SH-SY5Y (cell line): Measurements from ENCODE around the gene TMEM42.

ENCODE experiments used
- GATA2 ChIP-seq: IDR thresholded peaks from 2 replicates; pipeline ENCODE4 v1.6.1; 2011; ENCODE audit warnings: mild to moderate bottlenecking, low read depth, low read length
- GATA3 ChIP-seq: IDR thresholded peaks from 2 replicates; pipeline ENCODE4 v1.6.1; 2011; ENCODE audit warnings: low read depth, mild to moderate bottlenecking, low read length, moderate library complexity

Gene TMEM42

GRCh38 chr3:44865272-44866035 is 3.7 kb downstream of the TMEM42 start:
- TF ChIP-seq GATA3 (no peak), GATA2 (no peak)

GRCh38 chr3:44867421-44868111 is 5.9 kb downstream of the TMEM42 start:
- TF ChIP-seq GATA3: no peak
- no peak for TF ChIP-seq GATA2

GRCh38 chr3:44870375-44871061 is 8.8 kb downstream of the TMEM42 start:
- TF ChIP-seq GATA3 (no peak), GATA2 (no peak)

GRCh38 chr3:44874308-44874707 is 12.6 kb downstream of the TMEM42 start, which contains the start of gene TGM4:
TGM4 (plus strand) TSS chr3:44874608; CDS start chr3:44874679, 71 bp downstream.
- no peak for TF ChIP-seq GATA2
- TF ChIP-seq GATA3: no peak

GRCh38 chr3:44875596-44875995 is 13.9 kb downstream of the TMEM42 start:
- TF ChIP-seq GATA3 (no peak), GATA2 (no peak)

- no peak for TF ChIP-seq GATA3
- no peak for TF ChIP-seq GATA2
These were observed 15.6 kb downstream of the TMEM42 start for GRCh38 chr3:44877333-44877732.

- TF ChIP-seq GATA3 (no peak), GATA2 (no peak)
These were observed 18.6 kb downstream of the TMEM42 start for GRCh38 chr3:44880284-44880683.

- TF ChIP-seq GATA2 (no peak), GATA3 (no peak)
These were observed 21.7 kb downstream of the TMEM42 start for GRCh38 chr3:44883213-44883955.

- TF ChIP-seq GATA2 (no peak), GATA3 (no peak)
These were observed 22.3 kb downstream of the TMEM42 start for GRCh38 chr3:44883999-44884431.

GRCh38 chr3:44885618-44886017 is 23.9 kb downstream of the TMEM42 start:
- TF ChIP-seq GATA2: no peak
- TF ChIP-seq GATA3: no peak

- TF ChIP-seq GATA2 (no peak), GATA3 (no peak)
These were observed 24.8 kb downstream of the TMEM42 start for GRCh38 chr3:44886561-44886960.

GRCh38 chr3:44887101-44887500 is 25.4 kb downstream of the TMEM42 start:
- TF ChIP-seq GATA2 (no peak), GATA3 (no peak)

GRCh38 chr3:44890258-44890657 is 28.5 kb downstream of the TMEM42 start:
- no peak for TF ChIP-seq GATA2
- TF ChIP-seq GATA3: no peak

- no peak for TF ChIP-seq GATA3
- no peak for TF ChIP-seq GATA2
These were observed 29.1 kb downstream of the TMEM42 start for GRCh38 chr3:44890852-44891251.
